Measurements from ENCODE around the gene STUB1.

DNA sequence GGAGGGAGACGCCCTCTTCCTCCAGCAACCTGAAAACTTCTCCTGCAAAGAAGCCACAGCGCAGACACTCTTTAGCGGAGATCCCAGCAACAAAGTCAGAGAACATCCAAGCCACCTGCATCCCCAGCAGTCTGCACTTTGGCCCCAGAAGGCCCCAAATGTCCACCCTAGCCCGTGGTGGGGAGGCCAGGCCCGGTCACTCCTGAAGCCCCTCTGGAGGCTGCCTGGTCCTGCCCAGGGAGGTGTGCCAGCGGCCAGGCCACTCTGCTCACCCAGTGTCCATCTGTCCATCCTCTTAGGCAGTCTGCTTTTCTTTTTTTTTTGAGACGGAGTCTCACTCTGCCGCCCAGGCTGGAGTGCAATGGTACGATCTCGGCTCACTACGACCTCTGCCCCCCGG is 52.1 kb downstream of the STUB1 start:
- TF ChIP-seq POLR2A (IDR thresholded peaks at IDR 0.05; ENCODE audit: extremely low read depth, insufficient read length) (no peak), MYC (IDR thresholded peaks at IDR 0.05; ENCODE audit: low read depth, low read length) (no peak)

All from NB4 (cell line).